Measurements from ENCODE around the gene RBM10.

- TF ChIP-seq JUN (IDR thresholded peaks at IDR 0.05; ENCODE audit: borderline replicate concordance, insufficient read depth, insufficient read length, low read depth) (no peak), CTCF (IDR thresholded peaks at IDR 0.05; ENCODE audit: extremely low read depth in 1 of 2, insufficient read depth in 1 of 2, low read depth in 1 of 2, low read length in 2 of 2) (no peak), EZH2 (IDR thresholded peaks at IDR 0.05; ENCODE audit: borderline replicate concordance, low read depth, low read length, severe bottlenecking) (no peak), POLR2A (IDR thresholded peaks at IDR 0.05; ENCODE audit: low read depth, low read length) (no peak), POLR2AphosphoS5 (IDR thresholded peaks at IDR 0.05; ENCODE audit: insufficient read depth, low read depth, low read length) (no peak), MAX (IDR thresholded peaks at IDR 0.05; ENCODE audit: insufficient read depth, insufficient read length) (no peak), MYC (IDR thresholded peaks at IDR 0.05; ENCODE audit: low read depth, low read length) (no peak), FOS (IDR thresholded peaks at IDR 0.05; ENCODE audit: borderline replicate concordance, insufficient read depth, low read length) (no peak)
Measured at GRCh38 chrX:47210661-47211425, 65.8 kb downstream of the RBM10 start.

Data from endothelial cell of umbilical vein (primary cell).